HG03280 (cell line): Measurements from ENCODE around the gene CFAP97D1.

ENCODE experiments used
- ATAC-seq: cut with Tn5 transposase; IDR thresholded peaks from one replicate; pipeline ENCODE4 v1.9.1; 2021; ENCODE audit warnings: mild to moderate bottlenecking, moderate library complexity; ENCODE audit not compliant: unreplicated experiment

Gene CFAP97D1

DNA sequence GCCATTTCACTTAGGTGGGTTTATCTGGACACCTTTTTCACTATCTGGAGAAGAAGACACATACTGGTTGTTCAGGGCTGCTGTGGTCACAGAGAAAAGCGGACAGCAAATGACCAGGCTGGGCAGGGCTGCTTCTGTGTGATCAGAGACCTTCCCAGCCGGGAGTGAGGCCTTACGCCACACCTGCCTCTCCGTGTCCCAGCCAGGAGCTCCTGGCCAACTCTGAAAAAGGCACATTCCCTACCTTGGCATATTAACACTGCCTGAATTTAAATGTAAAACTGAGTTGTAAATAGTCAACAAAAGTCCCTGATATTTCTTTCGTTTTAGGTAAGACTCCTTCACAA lies 12.5 kb upstream of the CFAP97D1 start:
- no peak for ATAC-seq

GRCh38 chr17:43768382-43768781 lies 11.9 kb upstream of the CFAP97D1 start:
- ATAC-seq: no peak

GRCh38 chr17:43768943-43769342 lies 11.3 kb upstream of the CFAP97D1 start:
- ATAC-seq: no peak

- no peak for ATAC-seq
These were observed 10.8 kb upstream of the CFAP97D1 start for GRCh38 chr17:43769426-43769825.

DNA sequence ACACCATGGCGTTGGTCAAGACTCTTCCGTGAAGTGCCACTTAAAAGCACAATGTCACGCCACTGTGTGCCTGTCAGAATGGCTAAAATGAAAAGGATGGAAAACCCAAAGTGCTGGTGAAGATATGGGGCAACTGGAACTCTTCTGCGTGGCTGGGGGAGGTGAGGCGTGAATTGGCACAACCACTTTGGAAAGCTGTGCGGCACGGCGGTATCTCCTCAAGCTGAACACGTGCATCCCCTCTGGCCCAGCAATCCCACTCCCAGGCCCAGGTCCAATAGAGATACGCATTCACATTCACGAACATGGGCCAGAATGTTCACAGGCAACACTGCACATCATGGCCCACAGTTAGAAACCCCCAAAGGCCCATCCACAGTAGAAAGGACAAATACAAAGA lies 10.4 kb upstream of the CFAP97D1 start:
- no peak for ATAC-seq

- ATAC-seq: no peak
These were observed 9.3 kb upstream of the CFAP97D1 start for GRCh38 chr17:43770957-43771356.

DNA sequence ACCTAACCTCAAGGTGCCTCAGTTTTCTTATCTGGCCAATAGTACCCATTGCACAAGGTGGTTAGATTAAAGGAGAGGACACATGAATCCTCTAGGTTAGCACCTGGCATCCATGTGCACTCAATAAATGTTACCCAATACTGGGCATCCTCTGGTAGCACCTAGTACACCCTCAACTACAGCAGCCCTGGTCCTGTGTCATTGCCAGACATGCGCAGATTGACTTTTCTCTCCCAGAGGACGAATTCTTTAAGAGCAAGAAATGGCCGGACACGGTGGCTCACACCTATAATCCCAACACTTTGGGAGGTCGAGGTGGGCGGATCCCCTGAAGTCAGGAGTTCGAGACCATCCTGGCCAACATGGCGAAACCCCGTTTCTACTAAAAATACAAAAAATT lies 8.8 kb upstream of the CFAP97D1 start:
- no peak for ATAC-seq

DNA sequence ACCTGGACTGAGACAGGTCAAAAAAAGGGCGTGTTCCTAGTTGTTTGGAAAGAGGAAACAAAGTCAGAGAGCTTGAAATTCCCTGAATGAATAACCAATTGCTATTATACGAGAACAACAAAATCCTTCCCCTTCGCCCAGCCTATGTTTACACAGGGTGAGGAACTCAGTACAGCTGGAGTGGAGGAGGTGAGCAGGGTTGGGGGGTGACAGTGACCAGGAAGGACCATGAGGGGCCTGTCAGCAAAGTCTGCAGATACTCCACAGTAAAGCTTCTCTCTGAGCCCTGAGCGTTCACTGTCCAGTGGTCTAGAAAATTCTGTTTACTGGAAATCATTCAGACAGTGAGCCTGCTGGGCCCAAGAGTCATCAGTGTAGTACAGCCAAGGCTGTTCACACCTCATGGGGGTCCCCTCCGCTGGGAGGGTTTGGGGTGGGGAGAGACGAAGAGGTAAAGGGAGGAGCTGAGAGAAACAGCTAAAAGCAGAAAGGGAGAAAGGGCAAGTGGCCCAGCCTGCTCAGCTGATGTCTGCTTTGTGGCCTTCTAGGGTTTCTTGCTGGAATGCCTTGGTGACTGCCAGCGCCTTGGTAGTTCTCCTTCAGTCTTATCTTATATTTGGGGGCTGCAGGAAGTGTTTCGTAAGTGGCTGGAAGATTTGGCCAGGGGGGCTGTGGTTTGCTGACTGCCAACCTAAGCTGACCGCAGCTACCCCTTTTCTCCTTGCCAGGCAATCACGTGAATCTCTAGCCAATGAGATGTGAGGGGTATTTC lies 7.2 kb upstream of the CFAP97D1 start:
- ATAC-seq: no peak

DNA sequence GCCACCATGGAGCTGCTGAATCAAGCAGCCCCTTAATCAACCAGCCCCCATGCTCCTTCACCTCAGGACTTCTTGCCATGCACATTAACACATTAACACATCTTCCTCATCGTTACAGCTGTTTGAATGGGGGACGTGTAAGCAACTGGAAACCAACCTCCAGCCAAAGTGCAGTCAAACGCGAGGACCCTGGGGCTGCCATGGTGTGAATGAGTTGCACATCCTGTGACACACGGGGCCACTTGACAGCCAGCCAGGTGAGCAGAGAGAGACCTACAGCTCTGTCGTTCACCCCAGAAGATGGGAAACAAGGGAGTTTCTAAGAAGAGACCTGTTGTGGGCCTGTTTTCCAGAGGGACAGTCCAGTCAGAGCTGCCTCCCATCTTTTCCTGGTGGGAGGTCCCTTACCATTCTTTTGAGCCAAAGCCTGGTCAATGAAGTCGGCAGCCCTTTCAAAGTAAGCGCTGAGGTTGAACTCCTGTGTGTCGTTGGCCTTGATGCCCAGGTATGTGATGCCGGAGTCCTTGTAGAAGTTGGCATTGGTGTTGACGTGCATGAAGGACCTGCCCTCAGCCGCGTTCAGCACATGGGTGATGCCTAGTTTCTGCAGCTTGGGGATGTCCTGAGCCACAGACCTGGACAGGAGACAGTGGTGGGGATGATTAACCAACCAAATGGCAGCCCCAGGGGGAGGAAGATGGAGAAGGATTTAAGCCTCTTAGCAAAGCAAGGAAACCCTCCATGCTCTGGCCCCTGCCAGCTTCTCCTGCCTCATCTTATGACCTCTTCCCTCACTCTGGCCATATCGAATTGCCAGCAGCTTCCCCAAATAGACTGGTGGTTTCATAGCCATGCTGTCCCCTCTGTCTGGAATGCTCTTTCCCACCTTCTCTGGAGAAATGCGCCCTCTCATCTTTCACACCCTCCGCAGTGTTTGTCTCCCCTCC lies 5.7 kb upstream of the CFAP97D1 start:
- ATAC-seq: no peak

DNA sequence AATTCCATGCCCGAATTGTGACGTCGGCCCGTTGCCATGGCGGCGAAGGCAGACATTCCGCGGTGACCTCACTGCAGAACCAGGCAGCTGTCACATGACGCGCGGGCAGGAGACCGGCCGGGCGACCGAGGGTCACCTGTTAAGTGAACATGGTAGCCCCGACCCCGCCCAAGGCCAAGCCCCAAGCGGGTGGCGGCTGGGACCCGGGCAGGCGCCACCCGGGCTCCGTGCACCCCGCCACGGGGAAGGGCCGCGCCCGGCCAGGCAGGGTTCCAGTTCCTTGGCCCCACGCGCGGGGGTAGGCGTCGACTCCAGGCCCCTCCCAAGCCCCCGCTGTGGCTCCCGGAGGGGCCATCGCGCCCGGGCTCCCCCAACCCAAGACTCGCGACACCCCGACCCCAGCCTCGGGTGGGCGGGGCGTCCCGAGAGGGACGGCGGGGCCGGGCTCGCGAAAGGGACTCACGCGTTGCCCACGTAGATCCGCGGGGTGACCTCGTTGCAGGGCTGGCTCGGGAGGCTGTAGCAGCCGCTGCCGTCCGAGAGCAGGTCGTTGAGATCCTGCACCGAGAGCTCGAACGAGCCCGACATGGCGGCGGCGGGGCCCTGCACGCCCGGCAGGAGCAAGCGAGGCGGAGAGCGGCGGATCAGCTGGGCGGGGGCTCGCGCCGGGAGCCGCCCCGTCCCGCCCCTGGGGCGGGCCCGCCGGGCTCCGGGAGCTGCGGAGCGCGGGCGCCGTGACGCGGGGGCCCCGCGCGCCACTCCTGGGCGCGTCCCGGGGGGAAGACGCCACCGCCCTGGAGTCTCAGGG lies 1.7 kb upstream of the CFAP97D1 start, which contains the start of gene DUSP3:
TSS of gene DUSP3 (minus strand) at position 641 of the 808 bp plus-strand sequence. CDS start at position 588, 53 bp downstream.
- peak; percentile 84 for ATAC-seq

- ATAC-seq: peak; percentile 13
These were observed 800 bp upstream of the CFAP97D1 start for GRCh38 chr17:43779145-43780125.

DNA sequence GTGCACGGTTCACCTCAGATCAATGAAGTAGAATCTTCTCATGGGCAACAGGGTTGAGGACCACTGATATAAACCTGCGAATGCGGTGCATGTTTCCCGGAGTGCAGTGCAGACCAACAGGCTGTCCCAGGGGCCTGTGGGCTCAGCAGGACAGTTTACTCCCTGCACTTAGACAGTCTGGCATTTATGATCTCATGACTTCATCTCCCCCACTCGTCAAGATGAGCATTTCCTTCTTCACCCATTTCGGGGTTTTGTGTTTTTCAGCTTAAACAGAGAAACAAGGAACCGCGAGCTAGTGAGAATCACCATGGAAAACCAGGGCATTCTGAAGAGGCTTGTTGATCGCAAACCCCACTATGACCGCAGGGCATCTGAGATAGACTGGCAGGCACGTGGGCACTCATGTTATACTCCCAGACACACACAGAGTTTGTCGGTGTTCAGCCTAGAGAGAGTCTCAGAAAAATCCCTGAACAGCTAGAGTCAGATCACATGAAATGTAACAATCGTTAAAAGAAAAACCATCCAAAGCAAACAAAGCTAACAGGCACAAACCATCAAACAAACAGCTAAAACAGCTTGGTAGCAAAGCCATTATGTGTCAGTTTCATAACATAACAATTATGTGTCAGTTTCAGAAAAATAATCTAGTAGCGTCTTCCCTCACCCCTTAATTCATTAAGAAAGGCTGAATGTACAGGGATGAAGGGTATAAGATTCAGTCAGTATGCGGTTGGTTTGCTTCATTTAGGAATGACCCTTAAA lies 2.9 kb downstream of the CFAP97D1 start:
- no peak for ATAC-seq

DNA sequence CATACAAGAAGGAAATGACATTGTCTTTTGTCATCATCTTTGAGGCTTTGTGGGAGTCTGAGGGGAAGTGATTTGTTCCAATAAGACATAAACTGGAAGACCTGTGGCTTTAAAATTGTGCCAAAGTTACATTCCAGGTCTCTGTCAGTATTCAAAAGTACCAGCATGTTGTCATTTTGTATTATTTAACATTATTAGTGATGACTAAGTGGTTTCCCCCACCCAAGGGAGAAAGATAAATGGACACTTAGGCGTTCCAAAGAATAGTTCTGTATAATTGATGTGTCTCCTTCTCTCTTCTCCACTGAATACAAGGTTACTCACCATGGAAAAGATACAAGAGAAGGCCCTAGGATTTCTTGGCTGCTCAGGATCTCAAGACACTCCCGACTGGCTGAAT lies 3.8 kb downstream of the CFAP97D1 start:
- ATAC-seq: no peak

- ATAC-seq: no peak
These were observed 4.4 kb downstream of the CFAP97D1 start for GRCh38 chr17:43784628-43785101.

- ATAC-seq: no peak
These were observed 7.5 kb downstream of the CFAP97D1 start for GRCh38 chr17:43787728-43788127.

- no peak for ATAC-seq
These were observed 8.3 kb downstream of the CFAP97D1 start for GRCh38 chr17:43788540-43788939.

- ATAC-seq: no peak
These were observed 9.2 kb downstream of the CFAP97D1 start for GRCh38 chr17:43789482-43789881.

DNA sequence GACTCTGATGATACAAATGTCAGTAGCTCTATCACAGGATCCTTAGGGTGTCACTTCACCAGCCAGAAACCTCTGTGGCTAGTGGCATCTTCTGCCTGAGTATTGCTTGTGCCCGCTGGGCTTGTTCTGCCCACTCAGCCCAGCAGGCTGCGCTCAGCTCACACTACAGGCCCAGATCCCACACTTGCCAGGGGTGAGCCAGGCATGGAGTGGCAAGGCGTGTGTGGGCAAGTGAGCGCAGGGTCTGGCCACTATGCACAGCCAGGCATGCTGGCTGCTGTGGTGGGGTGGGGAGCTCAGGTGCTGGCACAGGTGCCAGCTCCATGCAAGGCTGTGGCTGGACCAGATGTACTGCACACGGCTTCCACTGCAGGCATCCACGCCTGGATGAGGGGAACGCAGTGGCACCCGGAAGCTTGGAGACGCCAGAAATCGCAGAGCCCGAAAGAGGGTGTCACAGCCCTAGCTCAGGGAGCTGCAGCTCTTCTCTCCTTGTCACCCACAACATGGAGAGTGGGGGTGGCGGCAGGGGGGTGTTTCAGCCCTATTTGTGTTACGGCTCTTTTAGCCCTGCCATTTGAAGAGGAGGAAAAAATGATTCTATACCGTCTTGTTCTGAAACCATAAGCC lies 10.2 kb downstream of the CFAP97D1 start:
- no peak for ATAC-seq

DNA sequence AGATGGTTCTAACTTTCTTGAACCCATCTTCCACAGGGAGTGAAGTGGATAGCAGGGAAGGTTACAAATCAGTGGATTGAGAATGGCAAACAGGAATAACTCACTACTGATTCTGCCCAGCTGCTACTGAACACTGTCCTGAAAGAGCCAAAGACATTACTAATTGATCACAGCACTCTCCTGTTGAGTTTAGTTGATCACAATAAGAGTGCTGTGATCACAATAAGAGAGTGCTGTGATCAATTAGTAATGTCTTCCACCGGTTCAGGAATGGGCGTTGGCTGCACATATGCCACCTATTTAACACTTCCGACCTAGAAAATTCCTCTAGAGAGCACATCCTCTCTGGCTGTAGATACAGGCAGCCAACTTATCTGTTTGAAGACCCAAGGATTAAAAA lies 11.4 kb downstream of the CFAP97D1 start:
- no peak for ATAC-seq
